Activated CD4-positive, alpha-beta T cell treated with anti-CD3 and anti-CD28 coated beads for 36 hours (primary cell): ENCODE results near the gene CTNNBIP1. TPM values are rescaled to one million over a fixed set of nuclear protein-coding genes. Genes with fewer than 3 reads are reported as not detected.
A peak's percentile ranks its signal among the peaks of the same experiment; 100 is the strongest.
"Not testable (repeated sequence)": the region's sequence is repeated elsewhere in the genome, so short reads cannot be mapped to it uniquely, and the experiment has no call there.

ENCODE experiments used
- ATAC-seq: fragments of 200-7000 bp; cut with Tn5 transposase; one replicate; pipeline ENCODE4 v1.10.0; 2021; ENCODE audit warnings: mild to moderate bottlenecking, moderate library complexity
- CTCF ChIA-PET: fragments of 350-600 bp; sonication (Branson Sonifier 250); formaldehyde crosslinking; loops from one replicate; lab custom pipeline; 2021; ENCODE audit warnings: antibody characterized with exemption; lab: Charles Lee
- POLR2A ChIA-PET: fragments of 350-600 bp; sonication (Branson Sonifier 250); formaldehyde crosslinking; loops from one replicate; lab custom pipeline; 2021; ENCODE audit warnings: antibody characterized with exemption, inconsistent platforms; lab: Charles Lee
- DNase-seq: peaks from one replicate; pipeline ENCODE4 v3.0.0-alpha.2; 2020
- H3K27ac Mint-ChIP-seq: one replicate; pipeline ENCODE4 v1.8.0; 2021; ENCODE audit warnings: mixed read lengths
- H3K27me3 Mint-ChIP-seq: one replicate; pipeline ENCODE4 v1.8.0; 2021; ENCODE audit warnings: mixed read lengths
- H3K36me3 Mint-ChIP-seq: one replicate; pipeline ENCODE4 v1.8.0; 2021; ENCODE audit warnings: low read depth, mixed read lengths
- H3K4me1 Mint-ChIP-seq: one replicate; pipeline ENCODE4 v1.8.0; 2021; ENCODE audit warnings: mixed read lengths
- H3K4me3 Mint-ChIP-seq: one replicate; pipeline ENCODE4 v1.8.0; 2021; ENCODE audit warnings: mild to moderate bottlenecking, moderate library complexity, mixed read lengths
- H3K9me3 Mint-ChIP-seq: one replicate; pipeline ENCODE4 v1.8.0; 2021; ENCODE audit warnings: low read depth, mixed read lengths
- intact Hi-C, 2 experiments: fragments of 100-400 bp; cut with DNase I in 1 of 2; cut with micrococcal nuclease in 1 of 2; formaldehyde crosslinking; loops; one replicate each; pipeline versions ENCODE4 v1.14.2 to v1.15.1; 2022 to 2024; cut with DNase I, micrococcal nuclease
- total RNA-seq, 2 experiments: library from RNA; stranded (reverse); gene quantifications; one replicate each; pipeline ENCODE4 v1.2.3, GENCODE V29; 2021

CTNNBIP1 gene
- total RNA-seq, 2 experiments from 2014 or later: 7.5 to 11.0 TPM

DNA sequence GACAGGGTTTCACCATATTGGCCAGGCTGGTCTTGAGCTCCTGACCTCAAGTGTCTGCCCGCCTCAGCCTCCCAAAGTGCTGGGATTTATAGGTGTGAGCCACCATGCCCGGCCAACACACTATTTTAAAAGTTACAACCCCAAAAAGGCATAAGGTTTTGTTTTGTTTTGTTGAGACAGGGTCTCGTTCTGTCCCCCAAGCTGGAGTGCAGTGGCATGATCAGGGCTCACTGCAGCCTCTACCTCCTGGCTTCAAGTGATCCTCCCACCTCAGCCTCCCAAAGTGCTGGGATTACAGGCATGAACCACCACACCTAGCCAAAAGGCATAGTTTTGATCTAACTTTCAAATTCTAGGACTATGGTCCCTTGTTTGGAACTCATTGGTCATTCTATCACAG is 7.4 kb upstream of the CTNNBIP1 start:
- H3K27ac Mint-ChIP-seq, H3K27me3 Mint-ChIP-seq, H3K4me3 Mint-ChIP-seq, POLR2A ChIA-PET, H3K36me3 Mint-ChIP-seq, ATAC-seq, DNase-seq, H3K9me3 Mint-ChIP-seq, H3K4me1 Mint-ChIP-seq, intact Hi-C loops: not testable (repeated sequence)
- CTCF ChIA-PET: interaction anchor here (0.6 to 2.5 kb wide), 6 partner anchors 13 to 644 kb away, joined by 3 to 8 read pairs (median 3); no protein-coding TSS in a partner anchor

DNA sequence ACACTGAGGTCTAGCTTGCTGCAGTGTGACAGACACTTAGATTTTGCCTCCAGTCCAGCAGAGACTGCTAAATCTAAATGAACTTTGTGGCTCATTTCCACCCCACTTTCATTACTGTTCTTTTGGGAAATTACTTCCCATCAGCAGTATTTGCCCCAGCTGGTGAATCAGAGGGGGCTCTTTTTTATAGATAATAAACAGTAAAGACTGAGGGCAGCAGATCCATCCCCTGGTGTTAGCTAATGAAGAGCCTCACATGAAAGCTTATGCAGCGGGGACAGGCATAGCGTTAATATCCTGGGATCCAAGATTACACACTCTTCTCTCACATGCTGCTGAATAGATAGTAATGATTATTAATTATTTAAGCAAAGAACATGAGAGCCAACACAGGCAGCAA is 6.4 kb upstream of the CTNNBIP1 start:
- DNase-seq (no peak), ATAC-seq (no peak)
- no peak overlapping the region for H3K27ac Mint-ChIP-seq
- no peak overlapping the region for H3K4me3 Mint-ChIP-seq
- no peaks in the 10 kb centered on the region for H3K27me3 Mint-ChIP-seq
- no peaks in the 10 kb centered on the region for H3K36me3 Mint-ChIP-seq
- H3K9me3 Mint-ChIP-seq: no peaks in the 10 kb centered on the region
- intact Hi-C loops: no loop called here
- H3K4me1 Mint-ChIP-seq: peaks cover 13% of the 10 kb centered on the region
- ChIA-PET POLR2A (no interaction called here), CTCF (interaction anchor here (0.7 to 2.5 kb wide), 4 partner anchors 9 to 65 kb away, joined by 3 to 8 read pairs (median 4); no protein-coding TSS in a partner anchor)

DNA sequence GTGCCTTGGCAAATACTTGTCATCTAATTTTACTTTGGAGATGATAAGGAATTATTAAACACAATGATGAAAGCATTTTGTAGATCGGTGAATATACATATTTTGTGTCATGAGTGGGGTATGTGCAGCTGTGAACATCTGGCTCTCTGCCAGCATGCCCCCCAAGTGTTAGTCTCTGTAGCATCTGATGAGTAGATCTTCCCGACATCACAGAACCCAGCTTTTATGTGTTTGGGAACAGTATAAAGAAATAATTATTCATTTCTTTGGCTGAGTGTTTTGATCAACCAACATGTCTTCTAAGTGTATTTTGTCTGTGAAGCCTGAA is 4.5 kb upstream of the CTNNBIP1 start:
- POLR2A ChIA-PET: no interaction called here
- no peak overlapping the region for H3K27ac Mint-ChIP-seq

DNA sequence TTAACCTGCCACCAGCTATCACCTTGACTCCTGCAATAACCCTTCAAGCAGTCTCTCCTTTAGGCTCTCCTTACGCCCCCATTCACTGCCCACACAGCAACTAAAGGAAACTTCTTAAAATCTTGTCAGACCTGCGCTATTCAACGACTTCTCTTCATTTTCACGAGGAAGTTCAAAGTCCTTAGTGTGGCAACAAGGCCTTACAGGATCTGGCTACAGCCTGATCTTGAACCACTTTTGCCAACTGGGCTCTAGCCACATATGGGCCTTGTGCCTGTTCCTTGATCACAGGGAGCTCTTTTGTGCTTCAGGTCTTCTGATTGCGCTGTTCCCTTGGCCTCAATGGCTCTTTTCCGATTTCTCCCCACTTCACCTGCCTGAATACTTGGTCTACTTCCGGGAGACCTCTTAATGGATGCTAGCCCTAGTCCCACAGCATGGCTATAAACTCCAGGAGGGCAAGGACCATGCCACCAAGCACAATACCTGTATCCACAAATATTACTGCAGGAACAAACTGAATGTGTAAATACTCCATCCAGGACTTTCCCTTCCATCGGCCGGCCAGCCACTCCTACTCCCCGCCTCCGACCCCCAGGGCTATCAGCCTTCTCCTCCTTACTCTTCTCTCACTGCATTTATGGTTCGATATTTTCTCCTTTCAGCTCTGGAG is 2.3 kb upstream of the CTNNBIP1 start:
- ATAC-seq (no peak), DNase-seq (no peak)
- H3K9me3 Mint-ChIP-seq: no peaks in the 10 kb centered on the region
- no peaks in the 10 kb centered on the region for H3K36me3 Mint-ChIP-seq
- ChIA-PET CTCF (interaction anchor here (1.2 kb wide), 2 partner anchors 35 to 283 kb away, joined by 3 read pairs; no protein-coding TSS in a partner anchor), POLR2A (no interaction called here)
- H3K27me3 Mint-ChIP-seq: no peaks in the 10 kb centered on the region
- peak overlapping the region; percentile 9 for H3K4me3 Mint-ChIP-seq
- peak overlapping the region; percentile 51 for H3K27ac Mint-ChIP-seq
- intact Hi-C loops: loop anchor here (5.0 kb wide), 2 partner anchors 35 to 1770 kb away; partner anchors contain the start of gene MAD2L2 (in 1 of the 2)
- peaks cover 22% of the 10 kb centered on the region for H3K4me1 Mint-ChIP-seq

More for the DNA sequence above, 4.5 kb upstream of the CTNNBIP1 start:
- Mint-ChIP-seq H3K9me3 (no peaks in the 10 kb centered on the region), H3K27me3 (no peaks in the 10 kb centered on the region), H3K4me1 (peaks cover 16% of the 10 kb centered on the region), H3K36me3 (no peaks in the 10 kb centered on the region), H3K4me3 (no peak overlapping the region)
- no peak for DNase-seq
- intact Hi-C loops: loop anchor here (1.0 to 5.0 kb wide), 3 partner anchors 37 to 1768 kb away; partner anchors contain the start of gene MAD2L2 (in 1 of the 2)
- CTCF ChIA-PET: interaction anchor here (0.9 to 1.9 kb wide), 7 partner anchors 35 to 186 kb away, joined by 3 to 12 read pairs (median 3); no protein-coding TSS in a partner anchor
- no peak for ATAC-seq

DNA sequence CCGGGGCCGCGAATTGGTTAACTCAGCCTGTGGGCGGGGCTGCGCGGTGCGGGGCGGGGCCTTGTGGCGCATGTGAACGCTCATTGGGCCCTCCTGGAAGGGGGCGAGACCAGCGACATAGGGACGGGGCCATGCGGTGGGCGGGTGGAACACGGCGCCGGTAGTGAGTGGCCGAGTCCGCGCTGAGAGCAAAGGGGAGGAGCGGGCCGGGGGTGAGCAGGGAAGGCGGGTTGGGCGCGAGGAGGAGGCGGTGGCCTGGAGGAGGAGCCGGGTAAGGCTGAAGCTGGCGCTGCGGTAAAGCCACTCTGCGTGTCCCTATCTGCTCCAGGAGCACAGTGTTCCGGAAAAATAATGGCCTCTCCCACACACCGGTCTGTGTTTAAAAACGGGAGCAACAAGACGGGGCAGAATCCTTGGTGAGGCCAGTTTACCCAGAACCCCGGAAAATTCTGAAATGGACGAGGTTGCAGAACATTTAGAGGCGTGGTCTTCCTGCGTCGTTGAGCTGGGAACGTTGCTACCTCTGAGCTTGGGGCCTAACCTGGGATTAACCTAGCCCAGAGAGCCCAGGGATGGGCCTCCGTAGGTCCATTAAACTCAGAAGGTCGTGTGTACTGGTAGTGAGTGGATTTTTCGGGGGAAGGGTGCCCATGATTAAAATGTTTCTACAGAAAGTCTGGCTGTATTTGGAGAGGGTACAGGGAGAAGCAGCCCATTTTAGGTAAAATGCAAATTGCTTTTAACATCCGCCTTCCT is 532 bp upstream of the CTNNBIP1 start:
- CTCF ChIA-PET: interaction anchor here (1.0 to 1.2 kb wide), 2 partner anchors 32 to 126 kb away, joined by 4 to 11 read pairs; partner anchors contain the start of genes LZIC and NMNAT1
- intact Hi-C loops: loop anchor here (1.0 to 5.0 kb wide), 23 partner anchors 33 to 1772 kb away; partner anchors contain the start of genes LZIC (in 2 of the 2), NMNAT1 (in 2 of the 2), SLC25A33 (in 2 of the 2) and UBE4B (in 2 of the 2)
- peak; percentile 96 for ATAC-seq
- Mint-ChIP-seq H3K36me3 (no peaks in the 10 kb centered on the region), H3K27ac (peak overlapping the region; percentile 92), H3K27me3 (no peaks in the 10 kb centered on the region), H3K9me3 (no peaks in the 10 kb centered on the region), H3K4me3 (peak overlapping the region; percentile 82), H3K4me1 (peaks cover 23% of the 10 kb centered on the region)
- POLR2A ChIA-PET: interaction anchor here (0.6 kb wide), 3 partner anchors 42 to 278 kb away, joined by 4 to 7 read pairs (median 5); no protein-coding TSS in a partner anchor
- peak; percentile 100 for DNase-seq

DNA sequence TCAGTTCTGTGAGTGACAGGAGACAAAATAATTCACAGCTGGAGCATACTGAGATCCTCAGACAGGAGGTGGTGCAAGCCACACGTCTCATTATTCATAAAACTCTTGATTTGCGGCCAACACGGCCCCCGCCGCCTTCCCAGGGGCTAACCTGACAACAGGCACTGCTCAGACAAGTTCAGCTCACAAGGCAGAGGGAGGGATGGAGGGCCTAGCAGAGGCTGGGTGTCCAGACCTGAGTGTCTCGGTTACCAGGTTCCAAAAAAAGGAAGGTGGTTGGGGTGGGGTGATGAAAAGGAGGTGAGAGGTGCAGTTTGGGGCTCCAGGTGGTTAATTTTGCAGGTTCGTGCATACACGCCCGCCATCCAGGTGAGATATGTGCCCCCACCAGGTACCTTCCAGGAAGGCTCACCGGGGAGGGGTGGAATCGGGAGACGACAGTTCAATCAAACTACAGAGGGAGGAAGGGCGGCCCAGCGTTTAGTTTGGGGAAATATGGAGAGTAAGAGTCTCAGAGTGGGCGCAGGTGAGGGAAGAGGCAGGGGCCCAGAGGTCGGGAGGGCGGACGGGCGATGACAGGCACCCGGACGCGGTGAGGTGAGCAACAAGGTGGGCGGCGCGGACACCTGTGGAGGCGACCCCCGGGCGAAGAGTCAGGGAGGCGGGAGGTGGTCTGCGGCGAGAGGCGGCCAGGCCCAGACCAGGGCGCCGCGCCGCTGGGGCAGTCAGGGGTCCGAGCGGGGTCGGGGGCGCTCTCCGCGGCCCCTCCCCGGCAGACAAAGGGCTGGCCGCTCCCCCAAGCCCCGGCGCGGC is 629 bp downstream of the CTNNBIP1 start:
- intact Hi-C loops: loop anchor here (1.0 to 5.0 kb wide), 23 partner anchors 32 to 1773 kb away; partner anchors contain the start of genes LZIC (in 2 of the 2), NMNAT1 (in 2 of the 2), SLC25A33 (in 2 of the 2) and UBE4B (in 2 of the 2)
- Mint-ChIP-seq H3K27ac (peak overlapping the region; percentile 77), H3K4me3 (peak overlapping the region; percentile 83), H3K27me3 (no peaks in the 10 kb centered on the region), H3K4me1 (peaks cover 33% of the 10 kb centered on the region), H3K36me3 (no peaks in the 10 kb centered on the region), H3K9me3 (no peaks in the 10 kb centered on the region)
- ATAC-seq (no peak), DNase-seq (peak; percentile 69)
- CTCF ChIA-PET: interaction anchor here (0.6 to 0.9 kb wide), 2 partner anchors 9 to 39 kb away, joined by 3 read pairs; no protein-coding TSS in a partner anchor
- POLR2A ChIA-PET: no interaction called here

DNA sequence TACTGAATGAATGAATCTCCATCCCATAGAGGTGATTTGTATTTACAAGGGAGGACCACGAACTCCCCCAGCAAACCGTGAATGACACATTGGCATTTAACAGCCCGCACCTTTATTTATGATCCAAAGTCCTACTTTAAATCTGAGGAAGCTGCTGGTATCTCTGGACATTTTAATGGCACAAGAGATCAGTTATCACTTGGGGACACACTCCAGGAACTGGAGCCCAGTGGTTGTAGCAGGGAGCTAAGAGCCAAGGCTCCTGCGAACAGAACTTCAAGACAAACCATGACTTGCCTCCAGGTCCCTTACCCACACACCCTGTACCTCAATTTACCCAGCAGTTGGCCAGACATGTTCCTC is 1.2 kb downstream of the CTNNBIP1 start:
- Mint-ChIP-seq H3K36me3 (no peaks in the 10 kb centered on the region), H3K9me3 (no peaks in the 10 kb centered on the region), H3K27me3 (no peaks in the 10 kb centered on the region), H3K4me3 (peak overlapping the region; percentile 83), H3K27ac (peak overlapping the region; percentile 77), H3K4me1 (peaks cover 37% of the 10 kb centered on the region)
- no peak for DNase-seq
- ATAC-seq: no peak
- intact Hi-C loops: no loop called here
- POLR2A ChIA-PET: no interaction called here
- CTCF ChIA-PET: interaction anchor here (0.6 to 0.9 kb wide), 2 partner anchors 9 to 39 kb away, joined by 3 read pairs; no protein-coding TSS in a partner anchor

- no peak overlapping the region for H3K27ac Mint-ChIP-seq
- no peak for DNase-seq
- no peaks in the 10 kb centered on the region for H3K9me3 Mint-ChIP-seq
- POLR2A ChIA-PET: interaction anchor here (0.6 kb wide), 1 partner anchor 38 kb away, joined by 5 read pairs; no protein-coding TSS in a partner anchor
- H3K27me3 Mint-ChIP-seq: no peaks in the 10 kb centered on the region
- no peak for ATAC-seq
- H3K36me3 Mint-ChIP-seq: no peaks in the 10 kb centered on the region
- CTCF ChIA-PET: interaction anchor here (0.6 to 1.1 kb wide), 3 partner anchors 9 to 319 kb away, joined by 3 to 4 read pairs (median 3); no protein-coding TSS in a partner anchor
- intact Hi-C loops: no loop called here
- peaks cover 46% of the 10 kb centered on the region for H3K4me1 Mint-ChIP-seq
- no peak overlapping the region for H3K4me3 Mint-ChIP-seq
Observed at GRCh38 chr1:9907441-9907840, 2.6 kb downstream of the CTNNBIP1 start.

DNA sequence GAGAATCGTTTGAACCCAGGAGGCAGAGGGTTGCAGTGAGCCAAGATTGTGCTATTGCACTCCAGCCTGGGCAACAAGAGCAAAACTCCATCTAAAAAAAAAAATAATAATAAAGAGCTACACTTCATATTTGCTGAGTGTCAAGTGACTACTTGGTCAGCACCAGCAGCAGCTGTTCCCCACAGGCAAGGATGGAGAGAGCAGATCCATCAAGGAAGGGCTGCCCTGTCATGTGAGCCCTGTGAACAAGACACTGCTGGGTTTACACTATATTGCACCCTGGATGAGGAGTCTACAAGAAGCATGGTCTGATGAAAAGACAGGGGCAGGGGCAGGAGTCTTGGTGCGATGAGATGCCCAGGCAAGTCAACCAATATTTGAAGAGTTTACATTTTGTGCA is 3.6 kb downstream of the CTNNBIP1 start:
- peaks cover 42% of the 10 kb centered on the region for H3K4me1 Mint-ChIP-seq
- no peak for DNase-seq
- CTCF ChIA-PET: interaction anchor here (0.6 to 1.1 kb wide), 2 partner anchors 10 to 785 kb away, joined by 3 to 4 read pairs; no protein-coding TSS in a partner anchor
- intact Hi-C loops: no loop called here
- no peaks in the 10 kb centered on the region for H3K36me3 Mint-ChIP-seq
- POLR2A ChIA-PET: no interaction called here
- no peak for ATAC-seq
- no peak overlapping the region for H3K27ac Mint-ChIP-seq
- no peaks in the 10 kb centered on the region for H3K9me3 Mint-ChIP-seq
- H3K27me3 Mint-ChIP-seq: no peaks in the 10 kb centered on the region
- H3K4me3 Mint-ChIP-seq: no peak overlapping the region

- POLR2A ChIA-PET: interaction anchor here (0.7 kb wide), 1 partner anchor 142 kb away, joined by 3 read pairs; no protein-coding TSS in a partner anchor
- intact Hi-C loops: no loop called here
- Mint-ChIP-seq H3K36me3 (no peaks in the 10 kb centered on the region), H3K27me3 (no peaks in the 10 kb centered on the region), H3K4me1 (peaks cover 43% of the 10 kb centered on the region), H3K9me3 (no peaks in the 10 kb centered on the region), H3K27ac (peak overlapping the region; percentile 11), H3K4me3 (no peak overlapping the region)
- CTCF ChIA-PET: interaction anchor here (2.1 kb wide), 1 partner anchor 121 kb away, joined by 6 read pairs; no protein-coding TSS in a partner anchor
- ATAC-seq (no peak), DNase-seq (no peak)
Observed at GRCh38 chr1:9905010-9905409, 5.1 kb downstream of the CTNNBIP1 start.
